Lung (tissue), 12 donors: ENCODE results near the gene WASHC4. TPM values are rescaled to one million over a fixed set of nuclear protein-coding genes. Genes with fewer than 3 reads are reported as not detected.
A peak's percentile ranks its signal among the peaks of the same experiment; 100 is the strongest.

Source experiments
- ATAC-seq: fragments of 200-7000 bp; cut with Tn5 transposase; one replicate; pipeline ENCODE4 v1.9.1; 2020; ENCODE audit warnings: moderate number of reproducible peaks; ENCODE audit not compliant: insufficient read depth, low FRiP score
- DNase-seq, 3 donors: peaks; one replicate each; pipeline ENCODE4 v3.0.0-alpha.2; 2013 to 2017
- H3K27ac ChIP-seq, 2 donors: one replicate each; pipeline ENCODE4 v1.5.1; 2013; ENCODE audit warnings: mild to moderate bottlenecking in 2 of 2, moderate library complexity in 2 of 2, control low read depth in 1 of 2, inconsistent platforms in 1 of 2, low read depth in 1 of 2, low read length in 1 of 2
- H3K27me3 ChIP-seq, 3 donors: one replicate each; pipeline ENCODE4 v1.5.1; 2013; ENCODE audit warnings: low read length in 2 of 3; ENCODE audit not compliant: control insufficient read depth in 3 of 3, insufficient read depth in 3 of 3
- H3K36me3 ChIP-seq, 4 donors: one replicate each; pipeline ENCODE4 v1.5.1; 2013; ENCODE audit warnings: low read length in 4 of 4, mild to moderate bottlenecking in 1 of 4, moderate library complexity in 1 of 4; ENCODE audit not compliant: control insufficient read depth in 4 of 4, insufficient read depth in 4 of 4
- H3K4me1 ChIP-seq, 5 donors: one replicate each; pipeline ENCODE4 v1.5.1; 2013; ENCODE audit warnings: low read length in 5 of 5, mild to moderate bottlenecking in 2 of 5, moderate library complexity in 1 of 5; ENCODE audit not compliant: control insufficient read depth in 5 of 5, insufficient read depth in 5 of 5
- H3K4me3 ChIP-seq: one replicate; pipeline ENCODE4 v1.5.1; 2013; ENCODE audit warnings: mild to moderate bottlenecking, control low read depth, moderate library complexity
- H3K9ac ChIP-seq, 2 donors: one replicate each; pipeline ENCODE4 v1.5.1; 2013; ENCODE audit warnings: low read length in 2 of 2, control low read depth in 1 of 2; ENCODE audit not compliant: insufficient read depth in 1 of 2
- H3K9me3 ChIP-seq, 4 donors: one replicate each; pipeline ENCODE4 v1.5.1; 2013; ENCODE audit warnings: low read length in 3 of 4, mild to moderate bottlenecking in 1 of 4, moderate library complexity in 1 of 4; ENCODE audit not compliant: control insufficient read depth in 4 of 4, insufficient read depth in 3 of 4
- WGBS, 2 donors: extraction: QIAGEN DNeasy Blood & Tissue Kit; methylation state at CpG; one replicate each; pipeline ENCODE4 v1.1.7; 2013; 5-methylcytosine and 5-hydroxymethylcytosine counted together
- polyA plus RNA-seq, 2 donors: library from polyadenylated mRNA; stranded (reverse); fragments of 200-250 nt; gene quantifications; one replicate each; pipeline ENCODE4 v1.2.1, GENCODE V29; 2013
- total RNA-seq, 2 donors: library from RNA; depleted of rRNA in 1 of 2; stranded (reverse); fragments of >200 nt in 1 of 2; gene quantifications; one replicate each; pipeline ENCODE4 v1.2.1, GENCODE V29; 2014 to 2021
- TF ChIP-seq, protein P1 (sequence below): IDR thresholded peaks from 2 replicates; pipeline ENCODE4 v1.5.1; 2012; ENCODE audit warnings: mild to moderate bottlenecking; ENCODE audit errors: control extremely low read depth, extremely low read depth
- donor health status: control.
- donor health status: control.
- donor health status: Bipolar disorder and iron deficiency.
- donor health status: healthy.
- donor health status: DM: yes; HTN: yes; CAD: no.

WASHC4 gene
- total and polyA plus RNA-seq, 4 donors, result 18.8 to 150 (median 34.3) TPM

DNA sequence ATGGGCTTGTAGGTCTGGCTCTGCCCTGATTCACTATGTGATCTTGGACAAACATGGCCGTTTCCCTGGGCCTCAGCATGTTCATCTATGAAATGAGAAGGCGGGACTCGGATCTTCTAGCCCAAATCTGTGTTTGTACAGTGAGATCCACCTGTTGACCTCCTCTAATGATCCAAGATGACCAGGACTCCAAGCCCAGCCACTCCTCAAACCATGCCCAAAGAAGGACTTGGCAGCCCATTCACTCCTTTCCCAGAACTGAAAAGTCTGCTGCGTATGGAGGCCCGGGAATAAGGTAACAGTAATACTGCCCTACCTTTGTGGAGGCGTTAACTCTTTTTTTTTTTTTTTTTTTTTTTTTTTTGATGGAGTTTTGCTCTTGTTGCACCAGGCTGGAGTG lies 88.6 kb downstream of the WASHC4 start:
- Histone ChIP-seq H3K9ac (no peak overlapping the region), H3K27me3 (no peaks in the 10 kb centered on the region), H3K4me3 (no peak overlapping the region), H3K36me3 (peaks cover 32 to 52% (median 40%) of the 10 kb centered on the region in 4 donors), H3K4me1 (no peaks in the 10 kb centered on the region), H3K27ac (no peak overlapping the region), H3K9me3 (no peaks in the 10 kb centered on the region)
- TF ChIP-seq, protein P1, sequence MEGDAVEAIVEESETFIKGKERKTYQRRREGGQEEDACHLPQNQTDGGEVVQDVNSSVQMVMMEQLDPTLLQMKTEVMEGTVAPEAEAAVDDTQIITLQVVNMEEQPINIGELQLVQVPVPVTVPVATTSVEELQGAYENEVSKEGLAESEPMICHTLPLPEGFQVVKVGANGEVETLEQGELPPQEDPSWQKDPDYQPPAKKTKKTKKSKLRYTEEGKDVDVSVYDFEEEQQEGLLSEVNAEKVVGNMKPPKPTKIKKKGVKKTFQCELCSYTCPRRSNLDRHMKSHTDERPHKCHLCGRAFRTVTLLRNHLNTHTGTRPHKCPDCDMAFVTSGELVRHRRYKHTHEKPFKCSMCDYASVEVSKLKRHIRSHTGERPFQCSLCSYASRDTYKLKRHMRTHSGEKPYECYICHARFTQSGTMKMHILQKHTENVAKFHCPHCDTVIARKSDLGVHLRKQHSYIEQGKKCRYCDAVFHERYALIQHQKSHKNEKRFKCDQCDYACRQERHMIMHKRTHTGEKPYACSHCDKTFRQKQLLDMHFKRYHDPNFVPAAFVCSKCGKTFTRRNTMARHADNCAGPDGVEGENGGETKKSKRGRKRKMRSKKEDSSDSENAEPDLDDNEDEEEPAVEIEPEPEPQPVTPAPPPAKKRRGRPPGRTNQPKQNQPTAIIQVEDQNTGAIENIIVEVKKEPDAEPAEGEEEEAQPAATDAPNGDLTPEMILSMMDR, result no peak
- ATAC-seq, result no peak
- no peak for DNase-seq
- WGBS, 2 donors, result 95 to 98% methylated on average over 6 of the region's 6 CpGs

DNA sequence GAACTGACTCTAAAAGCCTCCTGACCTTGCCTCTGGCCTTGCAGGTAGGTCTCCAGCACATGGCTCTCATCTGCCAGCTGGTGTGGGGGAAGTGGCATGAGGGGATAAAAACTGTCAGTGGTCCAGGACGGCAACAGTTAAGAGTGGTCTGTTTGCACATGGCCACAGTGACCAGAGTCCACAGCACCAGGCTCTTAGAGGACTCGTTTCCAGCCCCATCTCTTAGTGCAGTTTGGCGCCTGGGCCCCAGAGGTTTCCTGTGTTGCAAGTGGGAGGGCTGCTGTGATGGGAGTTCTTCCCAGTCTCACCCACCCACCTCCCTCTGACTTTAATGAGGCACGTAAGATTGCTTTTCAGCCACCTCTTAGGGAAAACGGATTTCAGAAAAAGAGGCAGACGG lies 91.4 kb downstream of the WASHC4 start:
- ATAC-seq, result no peak
- TF ChIP-seq, protein P1, result no peak
- WGBS, 2 donors, result 39 to 75% methylated on average over 6 of the region's 6 CpGs
- H3K9ac ChIP-seq, result no peak overlapping the region
- no peak for DNase-seq
- no peak overlapping the region for H3K27ac ChIP-seq
- H3K36me3 ChIP-seq, result peaks cover 20 to 58% (median 44%) of the 10 kb centered on the region in 4 donors
- no peaks in the 10 kb centered on the region for H3K27me3 ChIP-seq
- H3K4me1 ChIP-seq, result peaks cover 0 to 11% (median 0%) of the 10 kb centered on the region in 5 donors
- H3K4me3 ChIP-seq, result no peak overlapping the region
- no peaks in the 10 kb centered on the region for H3K9me3 ChIP-seq

DNA sequence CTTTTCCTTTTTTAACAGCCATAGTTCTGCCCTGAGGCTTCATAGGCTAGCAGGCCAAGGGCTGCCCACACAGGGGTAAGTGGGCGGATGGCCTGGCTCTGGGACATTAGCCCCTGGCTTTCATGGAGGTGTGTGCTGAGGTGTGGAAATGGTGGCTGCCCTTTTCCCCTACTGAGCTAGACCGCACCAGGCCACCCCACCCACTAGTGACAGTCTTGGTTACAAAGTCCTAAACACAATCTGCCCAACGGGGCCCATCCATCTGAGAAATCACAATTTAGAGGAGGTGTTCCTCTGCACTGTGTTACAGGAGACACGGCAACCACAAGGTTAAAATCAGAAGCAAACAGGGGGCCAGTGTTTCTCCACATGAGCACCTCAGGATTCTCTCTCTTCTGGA lies 92.9 kb downstream of the WASHC4 start:
- ATAC-seq (no peak), DNase-seq (no peak)
- 94 to 96% methylated on average over 4 of the region's 4 CpGs for WGBS, 2 donors
- no peak overlapping the region for H3K27ac ChIP-seq
- H3K9ac ChIP-seq, result no peak overlapping the region
- no peak overlapping the region for H3K4me3 ChIP-seq
- H3K27me3 ChIP-seq, result no peaks in the 10 kb centered on the region
- peaks cover 0 to 11% (median 0%) of the 10 kb centered on the region in 5 donors for H3K4me1 ChIP-seq
- H3K36me3 ChIP-seq, result peaks cover 22 to 59% (median 48%) of the 10 kb centered on the region in 4 donors
- TF ChIP-seq, protein P1, result no peak
- no peaks in the 10 kb centered on the region for H3K9me3 ChIP-seq

GRCh38 chr12:105201299-105201698 lies 93.8 kb downstream of the WASHC4 start:
- TF ChIP-seq, protein P1, result no peak
- Histone ChIP-seq H3K4me3 (no peak overlapping the region), H3K36me3 (peaks cover 22 to 62% (median 56%) of the 10 kb centered on the region in 4 donors), H3K9me3 (no peaks in the 10 kb centered on the region), H3K27ac (no peak overlapping the region), H3K9ac (no peak overlapping the region), H3K4me1 (peaks cover 0 to 11% (median 0%) of the 10 kb centered on the region in 5 donors), H3K27me3 (no peaks in the 10 kb centered on the region)
- DNase-seq, result peak; percentile 47 to 75 (median 71)
- no peak for ATAC-seq
- 86 to 87% methylated on average over 7 of the region's 7 CpGs for WGBS, 2 donors
